ENCODE measurements around the gene ATIC. TPM values are rescaled to one million over a fixed set of nuclear protein-coding genes. Genes with fewer than 3 reads are reported as not detected.
A peak's percentile ranks its signal among the peaks of the same experiment; 100 is the strongest.

The ATIC gene
- 10 to 100 TPM; 35.1 to 88.6 (median 60.7) TPM for total RNA-seq

- TF ChIP-seq POLR2A (IDR thresholded peaks at IDR 0.05) (peak; percentile 50), POLR2AphosphoS5 (IDR thresholded peaks at IDR 0.05) (peak; percentile 74 to 81 (median 79)), EP300 (IDR thresholded peaks at IDR 0.05; ENCODE audit: low read depth) (no peak), CTCF (IDR thresholded peaks at IDR 0.05) (peak in 2 of 5 experiments; percentile 3 to 32)
- peak; percentile 97 for DNase-seq
- peaks cover 7 to 22% (median 12%) of the 10 kb centered on the region in 4 donors for H3K4me1 ChIP-seq
- H3K9me3 ChIP-seq = no peaks in the 10 kb centered on the region
- no peaks in the 10 kb centered on the region for H3K27me3 ChIP-seq
- in situ Hi-C loops (cut with MboI; ENCODE audit: low pct_ligation_motif_present in 1 of 4, low pct_unique_long_range_greater_than_20kb in 1 of 4, low sequenced_read_pairs in 3 of 4) (loop anchor here in 1 of 4 donors (25.0 kb wide), 1 partner anchor 625 kb away; no protein-coding TSS in a partner anchor), intact Hi-C loops (cut with DNase I; ENCODE audit: low total_unique reads) (no loop called here)
- 0 to 4% methylated on average over 3 to 59 of the region's 64 CpGs for WGBS, 2 donors (ENCODE audit: low coverage in 1 of 2)
- peak within 1 kb of the TSS; percentile 65 to 72 (median 68) for H3K4me3 ChIP-seq
- H3K36me3 ChIP-seq = no peaks in the 10 kb centered on the region
- peak within 1 kb of the TSS; percentile 86 to 89 (median 88) for H3K27ac ChIP-seq
Measured at GRCh38 chr2:215311625-215312396, at the start of gene ATIC. ATIC (plus strand) TSS chr2:215312059; CDS start chr2:215312143, 84 bp downstream.

DNA sequence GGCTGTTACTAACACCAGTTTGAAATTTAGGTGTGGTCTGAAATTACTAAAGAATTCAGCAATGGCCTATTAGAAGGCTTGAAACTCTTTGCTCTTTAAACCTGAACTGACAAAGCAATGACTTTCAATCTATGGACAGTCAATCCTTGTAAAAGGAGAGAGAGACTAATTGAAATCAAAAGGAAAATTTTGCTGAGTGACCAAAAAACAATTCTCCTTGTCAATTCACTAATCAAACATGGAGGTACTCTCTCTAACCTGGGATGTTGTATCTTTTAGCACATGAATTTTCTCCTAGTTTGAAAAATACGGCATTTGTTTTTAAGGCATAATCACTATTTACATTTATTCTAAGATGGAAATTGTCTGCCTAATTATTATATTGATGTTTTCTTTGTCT is 49.6 kb upstream of the ATIC start:
- Histone ChIP-seq H3K9me3 (no peaks in the 10 kb centered on the region), H3K27me3 (no peaks in the 10 kb centered on the region), H3K4me1 (no peaks in the 10 kb centered on the region), H3K36me3 (no peaks in the 10 kb centered on the region), H3K27ac (no peak overlapping the region), H3K4me3 (no peak overlapping the region)
- no peak for DNase-seq
- WGBS, 2 donors (ENCODE audit: low coverage in 1 of 2) = 77 to 100% methylated on average over 1 of the region's 1 CpG
- no peak for TF ChIP-seq CTCF (IDR thresholded peaks at IDR 0.05)
- TF ChIP-seq POLR2A (IDR thresholded peaks at IDR 0.05) = no peak
- no peak for TF ChIP-seq EP300 (IDR thresholded peaks at IDR 0.05; ENCODE audit: low read depth)
- TF ChIP-seq POLR2AphosphoS5 (IDR thresholded peaks at IDR 0.05) = no peak
- in situ Hi-C loops (cut with MboI; ENCODE audit: low pct_ligation_motif_present in 1 of 4, low pct_unique_long_range_greater_than_20kb in 1 of 4, low sequenced_read_pairs in 3 of 4) (loop anchor here in 3 of 4 donors (25.0 kb wide), 2 partner anchors 675 to 2000 kb away; no protein-coding TSS in a partner anchor), intact Hi-C loops (cut with DNase I; ENCODE audit: low total_unique reads) (no loop called here)

GRCh38 chr2:215262741-215263362 is 49.0 kb upstream of the ATIC start:
- WGBS, 2 donors (ENCODE audit: low coverage in 1 of 2) = 59 to 65% methylated on average over 3 to 4 of the region's 4 CpGs
- in situ Hi-C loops (cut with MboI; ENCODE audit: low pct_ligation_motif_present in 1 of 4, low pct_unique_long_range_greater_than_20kb in 1 of 4, low sequenced_read_pairs in 3 of 4) (loop anchor here in 3 of 4 donors (25.0 kb wide), 2 partner anchors 674 to 2001 kb away; no protein-coding TSS in a partner anchor), intact Hi-C loops (cut with DNase I; ENCODE audit: low total_unique reads) (no loop called here)
- Histone ChIP-seq H3K27me3 (no peaks in the 10 kb centered on the region), H3K4me3 (no peak overlapping the region), H3K4me1 (no peaks in the 10 kb centered on the region), H3K9me3 (no peaks in the 10 kb centered on the region), H3K27ac (no peak overlapping the region), H3K36me3 (no peaks in the 10 kb centered on the region)
- no peak for DNase-seq
- no peak for TF ChIP-seq EP300 (IDR thresholded peaks at IDR 0.05; ENCODE audit: low read depth)
- no peak for TF ChIP-seq POLR2AphosphoS5 (IDR thresholded peaks at IDR 0.05)
- TF ChIP-seq POLR2A (IDR thresholded peaks at IDR 0.05) = no peak
- no peak for TF ChIP-seq CTCF (IDR thresholded peaks at IDR 0.05)

GRCh38 chr2:215264374-215264773 is 47.5 kb upstream of the ATIC start:
- no peaks in the 10 kb centered on the region for H3K36me3 ChIP-seq
- WGBS, 2 donors (ENCODE audit: low coverage in 1 of 2) = 87 to 88% methylated on average over 4 of the region's 4 CpGs
- in situ Hi-C loops (cut with MboI; ENCODE audit: low pct_ligation_motif_present in 1 of 4, low pct_unique_long_range_greater_than_20kb in 1 of 4, low sequenced_read_pairs in 3 of 4) (loop anchor here in 3 of 4 donors (25.0 kb wide), 2 partner anchors 673 to 2002 kb away; no protein-coding TSS in a partner anchor), intact Hi-C loops (cut with DNase I; ENCODE audit: low total_unique reads) (no loop called here)
- H3K4me1 ChIP-seq = peaks cover 0 to 2% (median 1%) of the 10 kb centered on the region in 4 donors
- TF ChIP-seq CTCF (IDR thresholded peaks at IDR 0.05) (no peak), POLR2A (IDR thresholded peaks at IDR 0.05) (no peak), EP300 (IDR thresholded peaks at IDR 0.05; ENCODE audit: low read depth) (no peak), POLR2AphosphoS5 (IDR thresholded peaks at IDR 0.05) (no peak)
- H3K4me3 ChIP-seq = no peak overlapping the region
- no peak overlapping the region for H3K27ac ChIP-seq
- no peak for DNase-seq
- no peaks in the 10 kb centered on the region for H3K27me3 ChIP-seq
- H3K9me3 ChIP-seq = no peaks in the 10 kb centered on the region
